GM18868 (cell line): ENCODE measurements around the gene RAD1.
"Not testable (repeated sequence)": the region's sequence is repeated elsewhere in the genome, so short reads cannot be mapped to it uniquely, and the experiment has no call there.

ENCODE experiments used
- ATAC-seq: cut with Tn5 transposase; IDR thresholded peaks from one replicate; pipeline ENCODE4 v1.9.1; 2021; ENCODE audit warnings: mild to moderate bottlenecking, moderate library complexity; ENCODE audit not compliant: unreplicated experiment

Gene RAD1

GRCh38 chr5:34915139-34915855 lies at the start of gene RAD1, which contains the start of gene BRIX1:
RAD1 (minus strand) TSS chr5:34915504; CDS start chr5:34914892, 612 bp downstream.
BRIX1 (plus strand) TSS chr5:34915711; CDS start chr5:34915739, 28 bp downstream.
- ATAC-seq, result peak; percentile 98

- peak; percentile 97 for ATAC-seq
Measured at GRCh38 chr5:34959323-34959722, 44.0 kb upstream of the RAD1 start.

- peak; percentile 31 for ATAC-seq
Measured at GRCh38 chr5:34957857-34958690, 42.8 kb upstream of the RAD1 start.

- no peak for ATAC-seq
Measured at GRCh38 chr5:34957321-34957720, 42.0 kb upstream of the RAD1 start.

- ATAC-seq, result no peak
Measured at GRCh38 chr5:34944460-34945047, 29.2 kb upstream of the RAD1 start.

- ATAC-seq, result no peak
Measured at GRCh38 chr5:34944044-34944443, 28.7 kb upstream of the RAD1 start.

GRCh38 chr5:34941936-34942335 lies 26.6 kb upstream of the RAD1 start:
- ATAC-seq, result no peak

GRCh38 chr5:34932947-34933346 lies 17.6 kb upstream of the RAD1 start:
- ATAC-seq, result no peak

- ATAC-seq, result no peak
Measured at GRCh38 chr5:34930870-34931269, 15.6 kb upstream of the RAD1 start.

GRCh38 chr5:34930462-34930844 lies 15.1 kb upstream of the RAD1 start:
- ATAC-seq, result no peak

- peak; percentile 79 for ATAC-seq
Measured at GRCh38 chr5:34929720-34930461, 14.6 kb upstream of the RAD1 start.

- ATAC-seq, result peak; percentile 84
Measured at GRCh38 chr5:34929134-34929719, 13.9 kb upstream of the RAD1 start, which contains the start of gene DNAJC21. DNAJC21 (plus strand) TSS chr5:34929559; CDS start chr5:34929820, 261 bp downstream.

GRCh38 chr5:34928267-34928666 lies 13.0 kb upstream of the RAD1 start:
- no peak for ATAC-seq

- no peak for ATAC-seq
Measured at GRCh38 chr5:34927785-34928184, 12.5 kb upstream of the RAD1 start.

- ATAC-seq, result no peak
Measured at GRCh38 chr5:34926318-34926888, 11.1 kb upstream of the RAD1 start.

- no peak for ATAC-seq
Measured at GRCh38 chr5:34924462-34924765, 9.1 kb upstream of the RAD1 start.

GRCh38 chr5:34923694-34924461 lies 8.6 kb upstream of the RAD1 start:
- peak; percentile 63 for ATAC-seq

- ATAC-seq, result not testable (repeated sequence)
Measured at GRCh38 chr5:34923256-34923655, 8.0 kb upstream of the RAD1 start.

GRCh38 chr5:34919077-34919476 lies 3.8 kb upstream of the RAD1 start:
- ATAC-seq, result no peak

GRCh38 chr5:34918025-34918424 lies 2.7 kb upstream of the RAD1 start:
- ATAC-seq, result no peak
